Nephron (organoid): ENCODE data around the gene RNF112.

ENCODE experiments used
- H3K27ac Mint-ChIP-seq, 3 experiments: 2 replicates each; pipeline ENCODE4 v1.8.0; 2020; ENCODE audit warnings: mixed read lengths in 3 of 3, mild to moderate bottlenecking in 2 of 3, moderate library complexity in 1 of 3
- H3K27me3 Mint-ChIP-seq: 2 replicates; pipeline ENCODE4 v1.8.0; 2021; ENCODE audit warnings: low read depth, mild to moderate bottlenecking, moderate library complexity, mixed read lengths
- H3K36me3 Mint-ChIP-seq: 2 replicates; pipeline ENCODE4 v1.8.0; 2020; ENCODE audit warnings: low read depth, mixed read lengths
- H3K4me1 Mint-ChIP-seq: 2 replicates; pipeline ENCODE4 v1.8.0; 2020; ENCODE audit warnings: mixed read lengths
- H3K4me3 Mint-ChIP-seq, 3 experiments: 2 replicates each; pipeline ENCODE4 v1.8.0; 2020; ENCODE audit warnings: mild to moderate bottlenecking in 3 of 3, mixed read lengths in 3 of 3, moderate library complexity in 2 of 3
- H3K9me3 Mint-ChIP-seq: 2 replicates; pipeline ENCODE4 v1.8.0; 2020; ENCODE audit warnings: mixed read lengths
- CTCF ChIP-seq, 3 experiments: fragments of 200-600 bp; sonication (generic); IDR thresholded peaks; one replicate each; pipeline ENCODE4 v1.5.0; 2021; ENCODE audit warnings: antibody characterized with exemption in 3 of 3; ENCODE audit not compliant: unreplicated experiment in 3 of 3

Gene RNF112

GRCh38 chr17:19415806-19416775 lies 5.1 kb downstream of the RNF112 start:
- no peak overlapping the region for H3K4me3 Mint-ChIP-seq
- H3K9me3 Mint-ChIP-seq = no peaks in the 10 kb centered on the region
- H3K27ac Mint-ChIP-seq = peak overlapping the region in 1 of 3 experiments; percentile 38
- no peaks in the 10 kb centered on the region for H3K36me3 Mint-ChIP-seq
- peaks cover 20% of the 10 kb centered on the region for H3K27me3 Mint-ChIP-seq
- no peak for TF ChIP-seq CTCF (IDR thresholded peaks at IDR 0.05; ENCODE audit: unreplicated experiment in 3 of 3)
- H3K4me1 Mint-ChIP-seq = peaks cover 25% of the 10 kb centered on the region

- Mint-ChIP-seq H3K4me1 (peaks cover 18% of the 10 kb centered on the region), H3K9me3 (no peaks in the 10 kb centered on the region), H3K36me3 (no peaks in the 10 kb centered on the region), H3K4me3 (no peak overlapping the region), H3K27ac (peak overlapping the region in 2 of 3 experiments; percentile 60 to 76), H3K27me3 (peaks cover 19% of the 10 kb centered on the region)
- TF ChIP-seq CTCF (IDR thresholded peaks at IDR 0.05; ENCODE audit: unreplicated experiment in 3 of 3) = no peak
These were observed 6.6 kb downstream of the RNF112 start for GRCh38 chr17:19417611-19418010.

- TF ChIP-seq CTCF (IDR thresholded peaks at IDR 0.05; ENCODE audit: unreplicated experiment in 3 of 3) = no peak
- H3K4me3 Mint-ChIP-seq = no peak overlapping the region
- H3K4me1 Mint-ChIP-seq = peaks cover 21% of the 10 kb centered on the region
- H3K36me3 Mint-ChIP-seq = no peaks in the 10 kb centered on the region
- no peaks in the 10 kb centered on the region for H3K9me3 Mint-ChIP-seq
- H3K27ac Mint-ChIP-seq = peak overlapping the region in 2 of 3 experiments; percentile 60 to 76
- H3K27me3 Mint-ChIP-seq = peaks cover 19% of the 10 kb centered on the region
These were observed 7.4 kb downstream of the RNF112 start for GRCh38 chr17:19418251-19418992.

GRCh38 chr17:19421219-19421618 lies 10.2 kb downstream of the RNF112 start:
- no peaks in the 10 kb centered on the region for H3K9me3 Mint-ChIP-seq
- H3K36me3 Mint-ChIP-seq = no peaks in the 10 kb centered on the region
- peaks cover 20% of the 10 kb centered on the region for H3K27me3 Mint-ChIP-seq
- peaks cover 38% of the 10 kb centered on the region for H3K4me1 Mint-ChIP-seq
- no peak for TF ChIP-seq CTCF (IDR thresholded peaks at IDR 0.05; ENCODE audit: unreplicated experiment in 3 of 3)
- H3K4me3 Mint-ChIP-seq = no peak overlapping the region
- H3K27ac Mint-ChIP-seq = no peak overlapping the region

GRCh38 chr17:19421926-19422325 lies 10.9 kb downstream of the RNF112 start:
- Mint-ChIP-seq H3K4me3 (no peak overlapping the region), H3K27me3 (peaks cover 13% of the 10 kb centered on the region), H3K27ac (no peak overlapping the region), H3K36me3 (no peaks in the 10 kb centered on the region), H3K9me3 (no peaks in the 10 kb centered on the region), H3K4me1 (peaks cover 40% of the 10 kb centered on the region)
- no peak for TF ChIP-seq CTCF (IDR thresholded peaks at IDR 0.05; ENCODE audit: unreplicated experiment in 3 of 3)
